H54 (cell line): ENCODE data around the gene RLBP1.

Source experiments
- DNase-seq: peaks from one replicate; pipeline ENCODE4 v3.0.0; 2011; ENCODE audit warnings: low spot score, mixed read lengths; ENCODE audit not compliant: insufficient read length
- FAIRE-seq: peaks from 3 replicates; lab custom pipeline; 2011; peaks lifted over from hg19 to GRCh38; lab: Jason Lieb, UNC
- POLR2A ChIP-seq: IDR thresholded peaks from 2 replicates; pipeline ENCODE4 v1.6.1; 2011; ENCODE audit warnings: low read depth, mild to moderate bottlenecking, low read length

Gene RLBP1

GRCh38 chr15:89178307-89178977, 42.9 kb downstream of the RLBP1 start:
- DNase-seq (no peak), FAIRE-seq (no peak)
- no peak for TF ChIP-seq POLR2A

GRCh38 chr15:89177633-89178306, 43.6 kb downstream of the RLBP1 start:
- TF ChIP-seq POLR2A = no peak
- FAIRE-seq = no peak
- peak; percentile 7 for DNase-seq

GRCh38 chr15:89177116-89177515, 44.3 kb downstream of the RLBP1 start:
- no peak for TF ChIP-seq POLR2A

GRCh38 chr15:89175617-89176191, 45.7 kb downstream of the RLBP1 start:
- no peak for FAIRE-seq
- no peak for DNase-seq
- TF ChIP-seq POLR2A = no peak

More at GRCh38 chr15:89177116-89177515, 44.3 kb downstream of the RLBP1 start:
- DNase-seq = no peak
- no peak for FAIRE-seq

- no peak for DNase-seq
- no peak for TF ChIP-seq POLR2A
- FAIRE-seq = no peak
These were observed 46.9 kb downstream of the RLBP1 start for GRCh38 chr15:89174476-89174875.

- no peak for FAIRE-seq
- DNase-seq = no peak
- TF ChIP-seq POLR2A = no peak
These were observed 48.5 kb downstream of the RLBP1 start for GRCh38 chr15:89172921-89173320.

- DNase-seq (peak; percentile 24), FAIRE-seq (no peak)
- no peak for TF ChIP-seq POLR2A
These were observed 50.0 kb downstream of the RLBP1 start for GRCh38 chr15:89171136-89172072.

GRCh38 chr15:89170364-89170763, 51.0 kb downstream of the RLBP1 start:
- FAIRE-seq = no peak
- TF ChIP-seq POLR2A = no peak

GRCh38 chr15:89168316-89168833, 53.0 kb downstream of the RLBP1 start:
- no peak for FAIRE-seq
- no peak for DNase-seq
- no peak for TF ChIP-seq POLR2A

More at GRCh38 chr15:89170364-89170763, 51.0 kb downstream of the RLBP1 start:
- no peak for DNase-seq

- peak; percentile 42 for DNase-seq
- no peak for TF ChIP-seq POLR2A
- peak; percentile 65 for FAIRE-seq
These were observed 53.9 kb downstream of the RLBP1 start for GRCh38 chr15:89167267-89168176.

GRCh38 chr15:89165677-89166076, 55.7 kb downstream of the RLBP1 start:
- FAIRE-seq (no peak), DNase-seq (no peak)
- TF ChIP-seq POLR2A = no peak

- FAIRE-seq (no peak), DNase-seq (no peak)
- no peak for TF ChIP-seq POLR2A
These were observed 56.6 kb downstream of the RLBP1 start for GRCh38 chr15:89164712-89165211.
